Measurements from ENCODE around the gene KRT6B. TPM values are rescaled to one million over a fixed set of nuclear protein-coding genes. Genes with fewer than 3 reads are reported as not detected.
"Not testable (repeated sequence)": the region's sequence is repeated elsewhere in the genome, so short reads cannot be mapped to it uniquely, and the experiment has no call there.

The KRT6B gene
- total and polyA plus RNA-seq, 9 of the 15 experiments (the other 6 are each of a cell fraction or from before 2014, with no cell fraction given) = not detected

DNA sequence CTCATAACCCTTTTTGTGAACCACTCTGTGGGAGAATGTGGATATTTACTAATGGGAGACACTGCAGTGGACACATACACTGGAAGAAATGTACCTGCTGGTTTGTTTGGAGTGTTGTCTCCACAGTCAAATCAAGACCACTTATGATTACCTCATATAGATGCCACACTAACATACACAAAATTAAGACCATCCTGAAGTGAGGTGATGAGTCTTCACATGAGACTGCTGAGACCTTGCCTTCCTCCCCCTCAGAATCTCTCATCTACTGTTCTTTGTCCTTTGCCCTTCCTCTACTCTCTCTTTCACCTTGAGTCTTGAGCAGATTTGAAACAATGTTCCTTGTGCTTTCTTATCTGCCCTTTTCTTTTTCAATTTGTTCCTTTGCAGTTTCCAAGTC is 36.8 kb upstream of the KRT6B start:
- BruUV-seq (replicated peaks) = no TSS peak
- H4K20me1 ChIP-seq (replicated peaks; ENCODE audit: control insufficient read depth, insufficient read depth, low read length) = no peaks in the 10 kb centered on the region
- no peaks in the 10 kb centered on the region for H3K79me2 ChIP-seq (ENCODE audit: control insufficient read depth, insufficient read depth, low read length)
- in situ Hi-C loops (cut with MboI) = no loop called here
- H2AFZ ChIP-seq (ENCODE audit: low read depth, low read length) = no peak overlapping the region
- ATAC-seq (no peak), DNase-seq (ENCODE audit: extremely low read depth in 1 of 4, low spot score in 3 of 4) (no peak), FAIRE-seq (no peak)
- no peaks in the 10 kb centered on the region for H3K9me3 ChIP-seq (replicated peaks; ENCODE audit: control insufficient read depth, insufficient read depth, low read depth, low read length)
- no peaks in the 10 kb centered on the region for H3K9me1 ChIP-seq (ENCODE audit: control insufficient read depth, insufficient read depth, low read length)
- H3K36me3 ChIP-seq (ENCODE audit: control insufficient read depth, insufficient read depth, low read length) = no peaks in the 10 kb centered on the region
- intact Hi-C loops (cut with micrococcal nuclease) = no loop called here
- H3K27me3 ChIP-seq (ENCODE audit: control insufficient read depth in 2 of 2, insufficient read depth in 2 of 2, low read length in 2 of 2) = peaks cover 8 to 33% of the 10 kb centered on the region in 2 experiments
- no peak for TF ChIP-seq FOXJ3 (CRISPR knock-in tag; IDR thresholded peaks at IDR 0.05)
- ChIA-PET POLR2A (interaction anchor here (0.7 kb wide), 1 partner anchor 25 kb away, joined by 3 read pairs; no protein-coding TSS in a partner anchor), CTCF (ENCODE audit: low intra/inter-chr PET ratio) (no interaction called here)
- H3K4me1 ChIP-seq (replicated peaks in 1 of 2; ENCODE audit: control insufficient read depth in 2 of 2, insufficient read depth in 2 of 2, low read length in 2 of 2) = no peaks in the 10 kb centered on the region
- H3K27ac ChIP-seq (ENCODE audit: extremely low read depth, low read depth, low read length) = no peak overlapping the region
- H3K4me3 ChIP-seq = no peak overlapping the region
- no peak overlapping the region for H3K9ac ChIP-seq (ENCODE audit: insufficient read depth in 1 of 2, low read depth in 2 of 2, low read length in 2 of 2)
- H3K4me2 ChIP-seq (ENCODE audit: insufficient read depth, low read length) = no peak overlapping the region

DNA sequence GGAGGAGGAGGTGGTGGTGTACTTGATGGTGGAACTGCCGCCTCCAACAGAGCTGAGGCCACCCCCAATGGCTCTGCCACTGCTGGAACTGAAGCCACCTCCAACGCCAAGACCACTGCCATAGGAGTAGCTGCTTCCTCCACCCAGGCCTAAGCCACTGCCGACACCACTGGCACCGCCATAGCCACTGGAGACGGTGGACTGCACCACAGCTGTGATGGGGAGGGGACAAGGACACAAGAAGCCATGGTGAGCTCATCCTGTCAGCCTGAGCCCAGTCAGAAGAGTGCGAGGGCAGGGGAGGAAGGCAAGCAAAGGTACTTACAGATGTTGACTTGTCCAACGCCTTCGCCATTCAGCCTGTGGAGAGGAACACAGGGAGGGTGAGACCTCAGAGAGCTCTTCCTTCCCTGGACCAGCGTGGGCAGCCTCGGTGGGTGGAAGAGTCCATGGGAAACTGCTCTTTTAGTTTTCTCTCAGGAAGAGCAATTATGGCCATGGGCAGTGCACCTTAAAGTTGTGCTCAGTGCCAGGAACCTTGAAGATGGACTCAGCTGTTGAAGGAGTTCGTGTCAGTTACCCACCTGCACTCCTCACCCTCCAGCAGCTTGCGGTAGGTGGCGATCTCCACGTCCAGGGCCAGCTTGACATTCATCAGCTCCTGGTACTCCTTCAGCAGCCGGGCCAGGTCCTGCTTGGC is 35.9 kb upstream of the KRT6B start:
- FAIRE-seq; CTCF ChIA-PET (ENCODE audit: low intra/inter-chr PET ratio); DNase-seq (ENCODE audit: extremely low read depth in 1 of 4, low spot score in 3 of 4); H4K20me1 ChIP-seq (replicated peaks; ENCODE audit: control insufficient read depth, insufficient read depth, low read length); H3K9me3 ChIP-seq (replicated peaks; ENCODE audit: control insufficient read depth, insufficient read depth, low read depth, low read length); BruUV-seq (replicated peaks); H3K4me3 ChIP-seq; H3K9ac ChIP-seq (ENCODE audit: insufficient read depth in 1 of 2, low read depth in 2 of 2, low read length in 2 of 2); H3K4me1 ChIP-seq (replicated peaks in 1 of 2; ENCODE audit: control insufficient read depth in 2 of 2, insufficient read depth in 2 of 2, low read length in 2 of 2); H2AFZ ChIP-seq (ENCODE audit: low read depth, low read length); H3K27ac ChIP-seq (ENCODE audit: extremely low read depth, low read depth, low read length); in situ Hi-C loops (cut with MboI); H3K36me3 ChIP-seq (ENCODE audit: control insufficient read depth, insufficient read depth, low read length); ATAC-seq; H3K4me2 ChIP-seq (ENCODE audit: insufficient read depth, low read length); H3K9me1 ChIP-seq (ENCODE audit: control insufficient read depth, insufficient read depth, low read length); intact Hi-C loops (cut with micrococcal nuclease); H3K79me2 ChIP-seq (ENCODE audit: control insufficient read depth, insufficient read depth, low read length): not testable (repeated sequence)
- POLR2A ChIA-PET = interaction anchor here (0.8 kb wide), 1 partner anchor 13 kb away, joined by 4 read pairs; no protein-coding TSS in a partner anchor
- 0% methylated on average over 7 of the region's 15 CpGs for WGBS (ENCODE audit: insufficient coverage, low coverage, missing lambda C conversion rate)
- peaks cover 5 to 25% of the 10 kb centered on the region in 2 experiments for H3K27me3 ChIP-seq (ENCODE audit: control insufficient read depth in 2 of 2, insufficient read depth in 2 of 2, low read length in 2 of 2)
